CD14-positive monocyte (primary cell): Measurements from ENCODE around the gene GMPPA. TPM values are rescaled to one million over a fixed set of nuclear protein-coding genes. Genes with fewer than 3 reads are reported as not detected.
A peak's percentile ranks its signal among the peaks of the same experiment; 100 is the strongest.

Source experiments
- DNase-seq, 3 donors: peaks; one replicate each; pipeline ENCODE4 v3.0.0-alpha.2; 2011 to 2022
- H2AFZ ChIP-seq: 2 replicates; pipeline ENCODE4 v1.6.0; 2012; ENCODE audit warnings: mild to moderate bottlenecking, low read depth, low read length, inconsistent platforms; ENCODE audit not compliant: insufficient read depth, poor library complexity, severe bottlenecking
- H3K27ac ChIP-seq, 2 donors: 1 replicate in 1 of 2; 2 replicates in 1 of 2; pipeline ENCODE4 v1.5.1; 2012 to 2013; ENCODE audit warnings: low read length in 2 of 2, control low read depth in 1 of 2, inconsistent platforms in 1 of 2, low read depth in 1 of 2, mild to moderate bottlenecking in 1 of 2
- H3K27me3 ChIP-seq, 2 donors: one replicate each; pipeline versions ENCODE4 v1.6.0 to v1.6.1; 2011 to 2013; ENCODE audit warnings: low read length in 2 of 2; ENCODE audit not compliant: control insufficient read depth in 2 of 2, insufficient read depth in 2 of 2
- H3K36me3 ChIP-seq, 2 donors: replicated peaks in 1 of 2; 1 replicate in 1 of 2; 2 replicates in 1 of 2; pipeline versions ENCODE4 v1.5.1 to v1.6.1; 2012 to 2013; ENCODE audit warnings: low read length in 2 of 2, control low read depth in 1 of 2, inconsistent platforms in 1 of 2, mild to moderate bottlenecking in 1 of 2; ENCODE audit not compliant: insufficient read depth in 2 of 2, control insufficient read depth in 1 of 2
- H3K4me1 ChIP-seq, 2 donors: 1 replicate in 1 of 2; 2 replicates in 1 of 2; pipeline versions ENCODE4 v1.5.1 to v1.6.1; 2012 to 2013; ENCODE audit warnings: low read length in 2 of 2, control low read depth in 1 of 2, inconsistent platforms in 1 of 2, mild to moderate bottlenecking in 1 of 2, moderate library complexity in 1 of 2; ENCODE audit not compliant: insufficient read depth in 2 of 2, control insufficient read depth in 1 of 2
- H3K4me2 ChIP-seq: replicated peaks from 2 replicates; pipeline ENCODE3; 2012; ENCODE audit warnings: low read length, moderate library complexity, mild to moderate bottlenecking; ENCODE audit not compliant: poor library complexity, severe bottlenecking; ENCODE audit errors: extremely low read depth
- H3K4me3 ChIP-seq, 3 experiments: fragments of 200-600 bp in 1 of 3; sonication (generic) in 1 of 3; replicated peaks in 1 of 3; 1 replicate in 2 of 3; 2 replicates in 1 of 3; pipeline ENCODE4 v1.5.1; 2011 to 2013; ENCODE audit warnings: low read length in 3 of 3, mild to moderate bottlenecking in 3 of 3, control low read depth in 2 of 3, low read depth in 2 of 3, inconsistent platforms in 1 of 3, moderate library complexity in 1 of 3
- H3K79me2 ChIP-seq: 2 replicates; pipeline ENCODE4 v1.6.0; 2012; ENCODE audit warnings: mild to moderate bottlenecking, control low read depth, inconsistent platforms, low read length, moderate library complexity; ENCODE audit not compliant: insufficient read depth
- H3K9ac ChIP-seq: 2 replicates; pipeline ENCODE4 v1.6.0; 2017; ENCODE audit warnings: low read length, mild to moderate bottlenecking; ENCODE audit not compliant: insufficient read depth, poor library complexity, severe bottlenecking
- H3K9me3 ChIP-seq, 2 donors: replicated peaks in 1 of 2; 1 replicate in 1 of 2; 2 replicates in 1 of 2; pipeline versions ENCODE4 v1.5.1 to v1.6.1; 2012 to 2013; ENCODE audit warnings: low read length in 2 of 2, control low read depth in 1 of 2; ENCODE audit not compliant: control insufficient read depth in 1 of 2, insufficient read depth in 1 of 2
- H4K20me1 ChIP-seq: 2 replicates; pipeline ENCODE4 v1.6.0; 2012; ENCODE audit warnings: mild to moderate bottlenecking, low read length, control low read depth, moderate library complexity; ENCODE audit not compliant: insufficient read depth
- H3K27ac Mint-ChIP-seq, 7 donors: one replicate each; pipeline ENCODE4 v1.8.0; 2020; ENCODE audit warnings: mild to moderate bottlenecking in 7 of 7, mixed read lengths in 7 of 7, moderate library complexity in 6 of 7, inconsistent platforms in 2 of 7
- H3K27me3 Mint-ChIP-seq, 3 donors: one replicate each; pipeline ENCODE4 v1.8.0; 2021 to 2022; ENCODE audit warnings: low read depth in 3 of 3, mild to moderate bottlenecking in 3 of 3, mixed read lengths in 3 of 3, moderate library complexity in 3 of 3, inconsistent platforms in 1 of 3
- H3K36me3 Mint-ChIP-seq, 2 donors: one replicate each; pipeline ENCODE4 v1.8.0; 2020; ENCODE audit warnings: mixed read lengths in 2 of 2, inconsistent platforms in 1 of 2, mild to moderate bottlenecking in 1 of 2
- H3K4me1 Mint-ChIP-seq: one replicate; pipeline ENCODE4 v1.8.0; 2020; ENCODE audit warnings: mild to moderate bottlenecking, mixed read lengths
- H3K4me3 Mint-ChIP-seq, 2 donors: one replicate each; pipeline ENCODE4 v1.8.0; 2020; ENCODE audit warnings: mild to moderate bottlenecking in 2 of 2, mixed read lengths in 2 of 2, moderate library complexity in 1 of 2
- H3K9me3 Mint-ChIP-seq, 7 donors: one replicate each; pipeline ENCODE4 v1.8.0; 2020 to 2022; ENCODE audit warnings: mixed read lengths in 7 of 7, mild to moderate bottlenecking in 6 of 7, moderate library complexity in 6 of 7, inconsistent platforms in 2 of 7
- CTCF ChIP-seq: fragments of 200-600 bp; IDR thresholded peaks from one replicate; pipeline ENCODE4 v1.8.0; 2022; ENCODE audit warnings: antibody characterized with exemption, mild to moderate bottlenecking
- WGBS: methylation state at CpG from one replicate; pipeline ENCODE4 v1.1.5; 2013; ENCODE audit warnings: missing lambda C conversion rate; ENCODE audit not compliant: insufficient coverage; 5-methylcytosine and 5-hydroxymethylcytosine counted together
- intact Hi-C, 2 donors: fragments of 100-400 bp; cut with micrococcal nuclease; formaldehyde crosslinking; loops; one replicate each; pipeline versions ENCODE4 v1.15.0 to v1.15.1; 2023
- polyA plus RNA-seq, 3 donors: library from polyadenylated mRNA; depleted of rRNA in 1 of 3; unstranded in 2 of 3; stranded (reverse) in 1 of 3; fragments of 300-500 nt in 2 of 3; fragments of >200 nt in 1 of 3; fragmentation: Illumina TruSeq in 2 of 3; gene quantifications; 1 replicate in 2 of 3; 2 replicates in 1 of 3; pipeline ENCODE4 v1.2.3, GENCODE V29; 2012 to 2021

Gene GMPPA
- polyA plus RNA-seq, 3 donors = 35.5 to 71.2 (median 35.9) TPM

GRCh38 chr2:219545295-219545942 is 46.7 kb downstream of the GMPPA start:
- Mint-ChIP-seq H3K27ac (peak overlapping the region in 1 of 7 donors; percentile 20), H3K4me3 (peak overlapping the region in 1 of 2 donors; percentile 17), H3K4me1 (peaks cover 9% of the 10 kb centered on the region), H3K36me3 (peaks cover 0 to 6% of the 10 kb centered on the region in 2 donors), H3K27me3 (peaks cover 37 to 78% (median 49%) of the 10 kb centered on the region in 3 donors), H3K9me3 (peaks cover 0 to 14% (median 2%) of the 10 kb centered on the region in 7 donors)
- Histone ChIP-seq H3K9ac (no peak overlapping the region), H3K4me2 (no peak overlapping the region), H3K79me2 (no peaks in the 10 kb centered on the region), H3K9me3 (no peaks in the 10 kb centered on the region), H3K4me3 (no peak overlapping the region), H2AFZ (no peak overlapping the region), H3K27me3 (peaks cover 24 to 60% of the 10 kb centered on the region in 2 donors), H3K36me3 (no peaks in the 10 kb centered on the region), H3K27ac (no peak overlapping the region), H4K20me1 (no peaks in the 10 kb centered on the region), H3K4me1 (peaks cover 21 to 27% of the 10 kb centered on the region in 2 donors)
- intact Hi-C loops = no loop called here
- TF ChIP-seq CTCF = no peak
- WGBS = 86% methylated on average over 2 of the region's 3 CpGs
- no peak for DNase-seq

- Histone ChIP-seq H3K36me3 (no peaks in the 10 kb centered on the region), H3K79me2 (no peaks in the 10 kb centered on the region), H3K27me3 (peaks cover 24 to 62% of the 10 kb centered on the region in 2 donors), H2AFZ (no peak overlapping the region), H3K4me2 (no peak overlapping the region), H3K4me1 (peaks cover 21 to 27% of the 10 kb centered on the region in 2 donors), H3K27ac (no peak overlapping the region), H3K9me3 (no peaks in the 10 kb centered on the region), H4K20me1 (no peaks in the 10 kb centered on the region), H3K9ac (no peak overlapping the region), H3K4me3 (no peak overlapping the region)
- peaks cover 0 to 15% (median 2%) of the 10 kb centered on the region in 7 donors for H3K9me3 Mint-ChIP-seq
- TF ChIP-seq CTCF = no peak
- intact Hi-C loops = no loop called here
- peak overlapping the region in 1 of 2 donors; percentile 31 for H3K4me3 Mint-ChIP-seq
- H3K36me3 Mint-ChIP-seq = peaks cover 2 to 6% of the 10 kb centered on the region in 2 donors
- H3K4me1 Mint-ChIP-seq = peaks cover 11% of the 10 kb centered on the region
- peaks cover 40 to 81% (median 50%) of the 10 kb centered on the region in 3 donors for H3K27me3 Mint-ChIP-seq
- peak overlapping the region in 1 of 7 donors; percentile 26 for H3K27ac Mint-ChIP-seq
- 86% methylated on average over 4 of the region's 4 CpGs for WGBS
- no peak for DNase-seq
Measured at GRCh38 chr2:219545943-219546352, 47.3 kb downstream of the GMPPA start.
